Astrocyte (in vitro differentiated cells and primary cell): ENCODE measurements around the gene CDKAL1.

Source experiments
- CTCF ChIP-seq: IDR thresholded peaks from 2 replicates; pipeline ENCODE4 v1.5.1; 2011; ENCODE audit warnings: low read depth, mild to moderate bottlenecking, inconsistent platforms, low read length, moderate library complexity; ENCODE audit not compliant: insufficient read depth
- EZH2 ChIP-seq: IDR thresholded peaks from 2 replicates; pipeline ENCODE4 v1.6.1; 2012; ENCODE audit warnings: mild to moderate bottlenecking, low read length, inconsistent platforms; ENCODE audit not compliant: insufficient read depth

GRCh38 chr6:21151119-21151518 is 616.9 kb downstream of the CDKAL1 start:
- no peak for TF ChIP-seq CTCF
- no peak for TF ChIP-seq EZH2
